PC-3 (cell line): ENCODE measurements around the gene CLRN3. TPM values are rescaled to one million over a fixed set of nuclear protein-coding genes. Genes with fewer than 3 reads are reported as not detected.

Source experiments
- ATAC-seq: fragments of 200-7000 bp; cut with Tn5 transposase; 2 replicates; pipeline ENCODE4 v1.9.1; 2020; ENCODE audit warnings: mild to moderate bottlenecking, moderate library complexity
- BruUV-seq: library from RNA; stranded (reverse); fragments of 400-500 nt; replicated peaks from 2 replicates; lab custom pipeline; 2021; lab: Mats Ljungman, UMichigan
- CTCF ChIA-PET: fragments of 300-600 bp; sonication (Branson Sonifier 250); formaldehyde crosslinking; loops from one replicate; lab custom pipeline; 2022; ENCODE audit warnings: antibody characterized with exemption; lab: Charles Lee
- POLR2A ChIA-PET: fragments of 300-600 bp; sonication (Branson Sonifier 250); formaldehyde crosslinking; loops from one replicate; lab custom pipeline; 2022; ENCODE audit warnings: antibody characterized with exemption; ENCODE audit not compliant: unreplicated experiment; lab: Charles Lee
- DNase-seq: peaks from one replicate; pipeline ENCODE4 v3.0.0-alpha.2; 2015
- H2AFZ ChIP-seq: fragments of 300-600 bp; sonication (generic); 2 replicates; pipeline ENCODE4 v1.6.0; 2016; ENCODE audit warnings: antibody characterized with exemption, low read length
- H3F3A ChIP-seq: fragments of 300-600 bp; sonication (generic); one replicate; pipeline ENCODE4 v1.6.0; 2017; ENCODE audit warnings: antibody characterized with exemption, low read length, control low read depth, mild to moderate bottlenecking; ENCODE audit not compliant: unreplicated experiment
- H3K27ac ChIP-seq: fragments of 300-600 bp; sonication (generic); 2 replicates; pipeline ENCODE4 v1.5.1; 2016; ENCODE audit warnings: mild to moderate bottlenecking, low read length
- H3K27me3 ChIP-seq: fragments of 300-600 bp; sonication (generic); 2 replicates; pipeline ENCODE4 v1.6.1; 2016; ENCODE audit warnings: low read length, mixed read lengths
- H3K36me3 ChIP-seq: fragments of 300-600 bp; sonication (generic); 2 replicates; pipeline ENCODE4 v1.6.1; 2016; ENCODE audit warnings: low read depth, mixed run types, low read length, mixed read lengths
- H3K4me1 ChIP-seq: fragments of 300-600 bp; sonication (generic); 2 replicates; pipeline ENCODE4 v1.5.1; 2016; ENCODE audit warnings: low read length; ENCODE audit not compliant: insufficient read depth
- H3K4me2 ChIP-seq: fragments of 300-600 bp; sonication (generic); 2 replicates; pipeline ENCODE4 v1.6.0; 2016; ENCODE audit warnings: low read length
- H3K4me3 ChIP-seq: fragments of 300-600 bp; sonication (generic); 2 replicates; pipeline ENCODE4 v1.5.1; 2016; ENCODE audit warnings: mild to moderate bottlenecking, low read length, mixed read lengths
- H3K79me2 ChIP-seq: fragments of 300-600 bp; sonication (generic); 2 replicates; pipeline ENCODE4 v1.6.1; 2017; ENCODE audit warnings: low read length, mixed read lengths
- H3K9ac ChIP-seq: fragments of 300-600 bp; sonication (generic); 2 replicates; pipeline ENCODE4 v1.6.0; 2016; ENCODE audit warnings: mild to moderate bottlenecking, low read length
- H3K9me2 ChIP-seq: fragments of 300-600 bp; sonication (generic); replicated peaks from 2 replicates; pipeline ENCODE4 v1.6.1; 2016; ENCODE audit warnings: mixed run types, low read length, mixed read lengths
- H3K9me3 ChIP-seq: fragments of 300-600 bp; sonication (generic); 2 replicates; pipeline ENCODE4 v1.6.1; 2016; ENCODE audit warnings: low read length, mixed read lengths
- H4K20me1 ChIP-seq: fragments of 300-600 bp; sonication (generic); 2 replicates; pipeline ENCODE4 v1.6.1; 2016; ENCODE audit warnings: low read length, mixed read lengths
- EZH2 ChIP-seq: fragments of 300-600 bp; sonication (generic); IDR thresholded peaks from one replicate; pipeline ENCODE4 v1.6.1; 2017; ENCODE audit warnings: antibody characterized with exemption, mild to moderate bottlenecking, low read length; ENCODE audit not compliant: unreplicated experiment
- EZH2phosphoT487 ChIP-seq: fragments of 300-600 bp; sonication (generic); IDR thresholded peaks from 2 replicates; pipeline ENCODE4 v1.6.1; 2018; ENCODE audit warnings: mild to moderate bottlenecking, antibody characterized with exemption, low read length, borderline replicate concordance
- intact Hi-C: fragments of 100-400 bp; cut with micrococcal nuclease; formaldehyde crosslinking; loops from 2 replicates; pipeline ENCODE4 v1.9.0; 2023
- total RNA-seq: library from RNA; depleted of rRNA; stranded (reverse); fragments of >200 nt; gene quantifications from 2 replicates; pipeline ENCODE4 v1.2.3, GENCODE V29; 2014
- TF ChIP-seq, protein P1 (sequence below): fragments of 300-600 bp; sonication (generic); conservative IDR thresholded peaks from 2 replicates; pipeline ENCODE4 v1.5.1; 2017; ENCODE audit warnings: antibody characterized with exemption, low read depth, mild to moderate bottlenecking, low read length

Gene CLRN3
- total RNA-seq, 1 experiment from 2014 or later = not detected

DNA sequence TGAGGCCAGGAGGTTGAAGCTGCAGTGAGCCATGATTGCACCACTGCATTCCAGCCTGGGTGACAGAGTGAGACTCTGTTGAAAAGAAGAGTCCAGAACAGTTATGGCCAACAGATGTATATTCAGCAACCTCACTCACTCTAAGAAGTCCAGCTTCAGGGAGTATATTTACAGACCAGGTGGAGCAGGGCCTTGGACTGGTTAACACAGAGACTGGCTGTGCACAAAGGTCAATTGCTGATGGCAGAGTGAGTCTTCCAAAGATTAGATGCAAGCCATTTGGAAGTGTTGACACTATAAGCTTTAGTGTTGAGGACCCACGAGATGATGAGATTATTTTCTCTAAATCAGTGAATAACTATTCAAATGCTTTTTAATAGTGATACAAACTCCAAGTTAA, 24.9 kb downstream of the CLRN3 start:
- no TSS peak for BruUV-seq
- no peak overlapping the region for H3K4me3 ChIP-seq
- TF ChIP-seq EZH2 = no peak
- TF ChIP-seq, protein P1, sequence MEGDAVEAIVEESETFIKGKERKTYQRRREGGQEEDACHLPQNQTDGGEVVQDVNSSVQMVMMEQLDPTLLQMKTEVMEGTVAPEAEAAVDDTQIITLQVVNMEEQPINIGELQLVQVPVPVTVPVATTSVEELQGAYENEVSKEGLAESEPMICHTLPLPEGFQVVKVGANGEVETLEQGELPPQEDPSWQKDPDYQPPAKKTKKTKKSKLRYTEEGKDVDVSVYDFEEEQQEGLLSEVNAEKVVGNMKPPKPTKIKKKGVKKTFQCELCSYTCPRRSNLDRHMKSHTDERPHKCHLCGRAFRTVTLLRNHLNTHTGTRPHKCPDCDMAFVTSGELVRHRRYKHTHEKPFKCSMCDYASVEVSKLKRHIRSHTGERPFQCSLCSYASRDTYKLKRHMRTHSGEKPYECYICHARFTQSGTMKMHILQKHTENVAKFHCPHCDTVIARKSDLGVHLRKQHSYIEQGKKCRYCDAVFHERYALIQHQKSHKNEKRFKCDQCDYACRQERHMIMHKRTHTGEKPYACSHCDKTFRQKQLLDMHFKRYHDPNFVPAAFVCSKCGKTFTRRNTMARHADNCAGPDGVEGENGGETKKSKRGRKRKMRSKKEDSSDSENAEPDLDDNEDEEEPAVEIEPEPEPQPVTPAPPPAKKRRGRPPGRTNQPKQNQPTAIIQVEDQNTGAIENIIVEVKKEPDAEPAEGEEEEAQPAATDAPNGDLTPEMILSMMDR = no peak
- TF ChIP-seq EZH2phosphoT487 = no peak

DNA sequence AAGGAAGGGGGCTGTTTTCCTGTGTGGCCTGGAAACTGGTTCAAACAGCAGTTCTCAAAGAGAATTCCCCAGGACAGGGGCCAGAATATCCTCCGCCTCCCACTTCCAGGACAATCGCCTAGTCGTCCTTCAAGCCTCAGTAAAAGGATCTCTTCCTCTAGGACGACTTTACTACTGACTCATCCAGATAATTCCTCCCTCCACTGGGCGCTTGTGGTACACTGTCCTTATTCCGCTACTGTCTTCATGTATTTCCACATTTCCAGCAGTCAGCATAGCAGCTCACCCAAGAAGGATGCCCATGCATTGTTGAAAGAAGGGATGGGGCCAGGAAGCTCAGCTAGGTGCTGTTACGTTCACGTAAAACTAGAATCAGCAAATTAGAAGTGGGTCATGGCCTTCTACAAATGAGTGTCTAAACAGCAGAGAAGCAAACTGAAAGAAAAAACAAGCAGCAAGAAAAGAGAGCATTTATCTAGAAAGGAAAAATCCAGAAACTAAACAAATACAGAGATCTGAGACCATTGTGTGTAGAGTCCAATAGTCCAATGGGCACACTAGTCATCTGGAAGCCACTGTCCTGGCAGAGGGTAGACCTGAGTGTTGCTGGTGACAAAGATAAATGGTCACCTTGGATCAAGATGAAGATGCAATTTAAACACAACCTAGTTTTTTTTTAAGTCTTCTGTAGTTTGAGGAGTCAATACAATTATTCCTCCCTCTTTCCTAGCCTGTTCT, 26.3 kb downstream of the CLRN3 start:
- Histone ChIP-seq H3K4me1 (no peaks in the 10 kb centered on the region), H4K20me1 (no peaks in the 10 kb centered on the region), H3K27me3 (no peaks in the 10 kb centered on the region), H3K36me3 (no peaks in the 10 kb centered on the region), H3K9ac (no peak overlapping the region), H3K9me2 (no peaks in the 10 kb centered on the region), H3F3A (no peaks in the 10 kb centered on the region), H3K4me2 (no peak overlapping the region), H3K27ac (no peak overlapping the region), H2AFZ (no peak overlapping the region), H3K4me3 (no peak overlapping the region), H3K79me2 (no peaks in the 10 kb centered on the region), H3K9me3 (no peaks in the 10 kb centered on the region)
- intact Hi-C loops = no loop called here
- no peak for TF ChIP-seq EZH2phosphoT487
- TF ChIP-seq EZH2 = no peak
- TF ChIP-seq, protein P1 = no peak
- no TSS peak for BruUV-seq
- CTCF ChIA-PET = no interaction called here
- POLR2A ChIA-PET = no interaction called here
- ATAC-seq (no peak), DNase-seq (no peak)

More for the DNA sequence above, 24.9 kb downstream of the CLRN3 start:
- no peaks in the 10 kb centered on the region for H3K9me2 ChIP-seq
- ATAC-seq (no peak), DNase-seq (no peak)
- H3K9ac ChIP-seq = no peak overlapping the region
- H2AFZ ChIP-seq = no peak overlapping the region
- H3K36me3 ChIP-seq = no peaks in the 10 kb centered on the region
- no peaks in the 10 kb centered on the region for H3K79me2 ChIP-seq
- H3K27me3 ChIP-seq = no peaks in the 10 kb centered on the region
- no peaks in the 10 kb centered on the region for H3K4me1 ChIP-seq
- no peak overlapping the region for H3K4me2 ChIP-seq
- H3K27ac ChIP-seq = no peak overlapping the region
- ChIA-PET CTCF (no interaction called here), POLR2A (no interaction called here)
- no peaks in the 10 kb centered on the region for H3K9me3 ChIP-seq
- H4K20me1 ChIP-seq = no peaks in the 10 kb centered on the region
- H3F3A ChIP-seq = no peaks in the 10 kb centered on the region
- intact Hi-C loops = no loop called here

DNA sequence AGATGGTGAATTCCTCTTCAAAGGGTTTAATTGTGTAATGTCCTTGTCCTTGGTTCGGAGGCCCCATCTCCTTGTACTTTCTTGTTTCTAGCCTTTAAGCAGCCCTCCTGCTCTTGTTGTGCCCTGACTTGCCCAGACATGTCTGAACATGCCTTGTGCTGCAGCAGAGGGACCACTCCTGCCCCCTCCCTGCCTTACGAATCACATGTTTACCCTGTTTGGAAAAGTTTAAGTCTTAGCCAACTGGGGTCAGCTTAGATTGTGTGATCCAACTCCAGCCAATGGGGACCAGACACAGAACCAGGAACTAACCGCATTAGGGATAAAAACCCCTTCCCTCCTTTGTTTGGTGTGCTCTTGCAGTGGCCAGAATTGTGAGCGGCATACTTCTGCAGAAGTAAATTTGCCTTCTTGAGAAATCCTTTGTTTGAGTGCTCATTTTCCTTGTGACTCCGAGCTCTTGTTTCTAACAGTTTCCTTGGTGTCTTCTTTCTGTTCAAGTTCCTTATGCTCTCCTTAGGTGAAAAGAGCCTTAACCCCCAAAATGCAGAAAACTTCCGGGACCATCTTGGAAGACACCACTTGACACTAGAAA, 29.4 kb downstream of the CLRN3 start:
- Histone ChIP-seq H3K79me2 (no peaks in the 10 kb centered on the region), H3K27me3 (no peaks in the 10 kb centered on the region), H4K20me1 (no peaks in the 10 kb centered on the region), H3K9me2 (no peaks in the 10 kb centered on the region), H3K4me2 (no peak overlapping the region), H3K4me1 (no peaks in the 10 kb centered on the region), H3K9ac (no peak overlapping the region), H3K27ac (no peak overlapping the region), H3K4me3 (no peak overlapping the region), H3F3A (no peaks in the 10 kb centered on the region), H3K9me3 (no peaks in the 10 kb centered on the region), H3K36me3 (no peaks in the 10 kb centered on the region), H2AFZ (no peak overlapping the region)
- ATAC-seq (no peak), DNase-seq (no peak)
- ChIA-PET POLR2A (no interaction called here), CTCF (no interaction called here)
- TF ChIP-seq EZH2phosphoT487 = no peak
- TF ChIP-seq EZH2 = no peak
- TF ChIP-seq, protein P1 = no peak
- intact Hi-C loops = no loop called here
- BruUV-seq = no TSS peak
